NCI-H524 treated with DMSO at 0.1 percent for 48 hours (cell line): ENCODE results near the gene LSM10.

ENCODE experiments used
- DNase-seq: peaks from one replicate; lab custom pipeline; 2025; lab: John Stamatoyannopoulos, UW

The LSM10 gene

GRCh38 chr1:36383240-36383639 is 14.5 kb downstream of the LSM10 start:
- peak; percentile 36 for DNase-seq

- DNase-seq: no peak
These were observed 15.0 kb downstream of the LSM10 start for GRCh38 chr1:36382669-36383068.

GRCh38 chr1:36382231-36382630 is 15.5 kb downstream of the LSM10 start:
- no peak for DNase-seq

GRCh38 chr1:36381405-36381804 is 16.3 kb downstream of the LSM10 start:
- no peak for DNase-seq

GRCh38 chr1:36380782-36381181 is 16.9 kb downstream of the LSM10 start:
- no peak for DNase-seq

GRCh38 chr1:36380143-36380619 is 17.5 kb downstream of the LSM10 start:
- DNase-seq: no peak

GRCh38 chr1:36377791-36378492 is 19.8 kb downstream of the LSM10 start:
- DNase-seq: no peak

- no peak for DNase-seq
These were observed 25.1 kb downstream of the LSM10 start for GRCh38 chr1:36372617-36373016.

- no peak for DNase-seq
These were observed 28.4 kb downstream of the LSM10 start for GRCh38 chr1:36369061-36369861.

GRCh38 chr1:36367798-36368197 is 29.9 kb downstream of the LSM10 start:
- no peak for DNase-seq

GRCh38 chr1:36367066-36367465 is 30.6 kb downstream of the LSM10 start:
- no peak for DNase-seq

- DNase-seq: peak; percentile 83
These were observed 31.5 kb downstream of the LSM10 start for GRCh38 chr1:36366091-36366661.

- DNase-seq: no peak
These were observed 32.3 kb downstream of the LSM10 start for GRCh38 chr1:36365381-36365780.

- DNase-seq: no peak
These were observed 37.7 kb downstream of the LSM10 start for GRCh38 chr1:36359911-36360550.

GRCh38 chr1:36359383-36359782 is 38.3 kb downstream of the LSM10 start:
- no peak for DNase-seq

GRCh38 chr1:36358514-36359084 is 39.1 kb downstream of the LSM10 start:
- no peak for DNase-seq

GRCh38 chr1:36355811-36356210 is 41.9 kb downstream of the LSM10 start:
- no peak for DNase-seq

GRCh38 chr1:36354486-36354885 is 43.2 kb downstream of the LSM10 start:
- no peak for DNase-seq

GRCh38 chr1:36352910-36353878 is 44.5 kb downstream of the LSM10 start:
- no peak for DNase-seq

- DNase-seq: no peak
These were observed 45.4 kb downstream of the LSM10 start for GRCh38 chr1:36352125-36352909.
